Measurements from ENCODE around the gene KIAA1614.

The KIAA1614 gene

DNA sequence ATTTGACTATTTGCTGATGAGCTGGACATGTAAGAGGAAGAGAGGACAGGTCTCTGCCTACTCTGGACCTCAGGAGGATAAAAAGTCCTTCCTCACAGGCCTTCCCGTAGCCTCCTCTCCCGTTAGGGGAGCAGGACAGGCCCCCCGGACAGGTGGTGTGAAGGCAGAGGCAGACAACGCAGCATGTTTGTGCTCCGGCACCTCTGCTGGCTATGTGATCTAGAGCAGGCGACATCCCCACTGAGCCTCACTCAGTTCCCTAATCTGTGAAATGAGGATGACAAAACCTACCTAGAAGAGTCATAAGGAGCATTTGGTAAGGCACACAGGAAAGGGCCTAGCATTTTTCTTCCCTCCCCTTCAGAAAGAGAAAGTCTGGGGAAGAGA is 34.8 kb downstream of the KIAA1614 start:
- H3K27ac Mint-ChIP-seq: peak overlapping the region; percentile 47
- peaks cover 55% of the 10 kb centered on the region for H3K36me3 Mint-ChIP-seq (ENCODE audit: low read depth)
- DNase-seq: no peak
- peaks cover 24% of the 10 kb centered on the region for H3K4me1 Mint-ChIP-seq
- no peak for TF ChIP-seq CTCF (IDR thresholded peaks at IDR 0.05)
- H3K4me3 Mint-ChIP-seq: no peak overlapping the region
- H3K9me3 Mint-ChIP-seq: no peaks in the 10 kb centered on the region
- peaks cover 3% of the 10 kb centered on the region for H3K27me3 Mint-ChIP-seq (ENCODE audit: low read depth, poor library complexity)

GRCh38 chr1:180947901-180948640 is 35.4 kb downstream of the KIAA1614 start:
- Mint-ChIP-seq H3K4me3 (no peak overlapping the region), H3K27ac (peak overlapping the region; percentile 92), H3K4me1 (peaks cover 20% of the 10 kb centered on the region), H3K36me3 (ENCODE audit: low read depth) (peaks cover 52% of the 10 kb centered on the region), H3K9me3 (no peaks in the 10 kb centered on the region), H3K27me3 (ENCODE audit: low read depth, poor library complexity) (peaks cover 3% of the 10 kb centered on the region)
- DNase-seq: no peak
- no peak for TF ChIP-seq CTCF (IDR thresholded peaks at IDR 0.05)

- Mint-ChIP-seq H3K27me3 (ENCODE audit: low read depth, poor library complexity) (peaks cover 3% of the 10 kb centered on the region), H3K9me3 (no peaks in the 10 kb centered on the region), H3K36me3 (ENCODE audit: low read depth) (peaks cover 49% of the 10 kb centered on the region), H3K4me3 (no peak overlapping the region), H3K27ac (peak overlapping the region; percentile 92), H3K4me1 (peaks cover 20% of the 10 kb centered on the region)
- DNase-seq: no peak
- TF ChIP-seq CTCF (IDR thresholded peaks at IDR 0.05): no peak
These were observed 36.2 kb downstream of the KIAA1614 start for GRCh38 chr1:180948641-180949615.

GRCh38 chr1:180949616-180950000 is 36.9 kb downstream of the KIAA1614 start:
- Mint-ChIP-seq H3K4me1 (peaks cover 15% of the 10 kb centered on the region), H3K4me3 (no peak overlapping the region), H3K36me3 (ENCODE audit: low read depth) (peaks cover 45% of the 10 kb centered on the region), H3K27ac (peak overlapping the region; percentile 59), H3K27me3 (ENCODE audit: low read depth, poor library complexity) (peaks cover 3% of the 10 kb centered on the region), H3K9me3 (no peaks in the 10 kb centered on the region)
- TF ChIP-seq CTCF (IDR thresholded peaks at IDR 0.05): no peak
- no peak for DNase-seq

DNA sequence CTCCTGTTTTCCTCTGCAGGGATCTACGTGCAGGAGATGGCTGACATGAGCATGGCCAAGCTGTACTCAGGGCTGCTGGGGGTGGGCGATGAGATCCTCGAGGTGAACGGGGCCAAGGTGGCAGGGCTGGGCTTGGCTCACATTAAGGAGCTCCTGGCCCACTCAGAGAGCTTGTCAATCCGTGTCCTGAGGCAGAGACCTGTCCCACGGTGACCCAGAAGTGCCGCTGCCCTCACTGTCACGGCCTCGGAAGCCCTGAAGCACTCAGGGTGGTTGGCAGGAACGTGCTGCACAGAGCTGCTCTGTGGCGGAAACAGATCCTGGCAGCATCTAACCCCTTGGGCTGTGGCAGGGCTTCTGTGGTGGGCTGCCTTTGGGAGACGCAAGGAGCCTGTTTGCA is 37.6 kb downstream of the KIAA1614 start:
- Mint-ChIP-seq H3K27ac (peak overlapping the region; percentile 51), H3K27me3 (ENCODE audit: low read depth, poor library complexity) (peaks cover 3% of the 10 kb centered on the region), H3K4me1 (peaks cover 15% of the 10 kb centered on the region), H3K36me3 (ENCODE audit: low read depth) (peaks cover 49% of the 10 kb centered on the region), H3K4me3 (no peak overlapping the region), H3K9me3 (no peaks in the 10 kb centered on the region)
- no peak for DNase-seq
- no peak for TF ChIP-seq CTCF (IDR thresholded peaks at IDR 0.05)

Data from nephron progenitor cell (in vitro differentiated cells).